B cell (primary cell): ENCODE results near the gene PCDHGB2. TPM values are rescaled to one million over a fixed set of nuclear protein-coding genes. Genes with fewer than 3 reads are reported as not detected.

Experiments
- ATAC-seq: fragments of 200-7000 bp; cut with Tn5 transposase; one replicate; pipeline ENCODE4 v1.10.0; 2021; ENCODE audit warnings: low read depth, mild to moderate bottlenecking, moderate number of reproducible peaks, moderate library complexity
- CTCF ChIA-PET: fragments of 350-600 bp; sonication (Branson Sonifier 250); formaldehyde crosslinking; loops from one replicate; lab custom pipeline; 2021; ENCODE audit warnings: antibody characterized with exemption, inconsistent platforms; lab: Charles Lee
- POLR2A ChIA-PET: fragments of 350-600 bp; sonication (Branson Sonifier 250); formaldehyde crosslinking; loops from one replicate; lab custom pipeline; 2021; ENCODE audit warnings: antibody characterized with exemption; lab: Charles Lee
- DNase-seq: peaks from one replicate; pipeline ENCODE4 v3.0.0; 2013
- H2AFZ ChIP-seq: 2 replicates; pipeline ENCODE4 v1.6.1; 2012; ENCODE audit warnings: mild to moderate bottlenecking, low read depth, low read length; ENCODE audit not compliant: insufficient read depth, poor library complexity, severe bottlenecking
- H3K27ac ChIP-seq, 2 donors: 1 replicate in 1 of 2; 2 replicates in 1 of 2; pipeline ENCODE4 v1.5.1; 2012 to 2013; ENCODE audit warnings: low read length in 2 of 2, mild to moderate bottlenecking in 2 of 2, moderate library complexity in 1 of 2
- H3K27me3 ChIP-seq, 4 experiments: fragments of 200-600 bp in 1 of 4; sonication (generic) in 1 of 4; replicated peaks in 1 of 4; 1 replicate in 2 of 4; 2 replicates in 2 of 4; pipeline versions ENCODE4 v1.6.1 to v1.7.0; 2013 to 2016; ENCODE audit warnings: low read length in 3 of 4, mild to moderate bottlenecking in 2 of 4, mixed read lengths in 1 of 4, moderate library complexity in 1 of 4; ENCODE audit not compliant: insufficient read depth in 4 of 4, control insufficient read depth in 3 of 4; ENCODE audit errors: control extremely low read depth in 1 of 4
- H3K36me3 ChIP-seq, 2 experiments: replicated peaks in 1 of 2; 1 replicate in 1 of 2; 2 replicates in 1 of 2; pipeline versions ENCODE4 v1.6.1 to v1.7.1; 2013; ENCODE audit warnings: low read length in 1 of 2; ENCODE audit not compliant: insufficient read depth in 2 of 2, control insufficient read depth in 1 of 2; ENCODE audit errors: control extremely low read depth in 1 of 2, extremely low read depth in 1 of 2
- H3K4me1 ChIP-seq, 2 donors: fragments of 200-600 bp in 1 of 2; sonication (generic) in 1 of 2; 1 replicate in 1 of 2; 2 replicates in 1 of 2; pipeline versions ENCODE4 v1.5.1 to v1.6.1; 2013 to 2017; ENCODE audit warnings: low read length in 2 of 2; ENCODE audit not compliant: control insufficient read depth in 2 of 2, insufficient read depth in 2 of 2
- H3K4me2 ChIP-seq: replicated peaks from 2 replicates; pipeline ENCODE3; 2012; ENCODE audit warnings: mild to moderate bottlenecking, low read depth, low read length; ENCODE audit not compliant: poor library complexity, severe bottlenecking
- H3K4me3 ChIP-seq, 5 experiments: fragments of 200-600 bp in 1 of 5; sonication (generic) in 1 of 5; 1 replicate in 3 of 5; 2 replicates in 2 of 5; pipeline versions ENCODE4 v1.5.1 to v1.7.0; 2011 to 2016; ENCODE audit warnings: low read length in 4 of 5, mild to moderate bottlenecking in 4 of 5, low read depth in 2 of 5, control low read depth in 1 of 5, moderate library complexity in 1 of 5; ENCODE audit not compliant: insufficient read depth in 1 of 5; ENCODE audit errors: control extremely low read depth in 1 of 5, extremely low read depth in 1 of 5
- H3K79me2 ChIP-seq: fragments of 200-600 bp; sonication (generic); one replicate; pipeline ENCODE4 v1.6.0; 2016; ENCODE audit warnings: low read length; ENCODE audit not compliant: control insufficient read depth, insufficient read depth
- H3K9ac ChIP-seq: fragments of 200-600 bp; sonication (generic); 2 replicates; pipeline ENCODE4 v1.6.1; 2017; ENCODE audit warnings: mild to moderate bottlenecking, low read length, moderate library complexity
- H3K9me3 ChIP-seq, 3 donors: one replicate each; pipeline versions ENCODE4 v1.6.1 to v1.7.1; 2013; ENCODE audit warnings: low read length in 2 of 3; ENCODE audit not compliant: control insufficient read depth in 2 of 3, insufficient read depth in 1 of 3; ENCODE audit errors: control extremely low read depth in 1 of 3
- H4K20me1 ChIP-seq: 2 replicates; pipeline ENCODE4 v1.6.0; 2012; ENCODE audit warnings: mild to moderate bottlenecking, low read length; ENCODE audit not compliant: insufficient read depth, control insufficient read depth, poor library complexity, severe bottlenecking
- H3K27ac Mint-ChIP-seq: one replicate; pipeline ENCODE4 v1.8.0; 2021; ENCODE audit warnings: mixed read lengths
- H3K27me3 Mint-ChIP-seq: one replicate; pipeline ENCODE4 v1.8.0; 2021; ENCODE audit warnings: mixed read lengths
- H3K4me1 Mint-ChIP-seq: one replicate; pipeline ENCODE4 v1.8.0; 2021; ENCODE audit warnings: mixed read lengths
- H3K4me3 Mint-ChIP-seq: one replicate; pipeline ENCODE4 v1.8.0; 2021; ENCODE audit warnings: mixed read lengths
- H3K9me3 Mint-ChIP-seq: one replicate; pipeline ENCODE4 v1.8.0; 2022; ENCODE audit warnings: mixed read lengths; ENCODE audit not compliant: insufficient read depth
- CTCF ChIP-seq: fragments of 200-600 bp; IDR thresholded peaks from one replicate; pipeline ENCODE4 v1.8.0; 2022; ENCODE audit warnings: antibody characterized with exemption, mild to moderate bottlenecking
- EZH2 ChIP-seq: IDR thresholded peaks from 2 replicates; pipeline ENCODE4 v1.6.1; 2012; ENCODE audit warnings: borderline replicate concordance, low read depth, mild to moderate bottlenecking, moderate library complexity, low read length; ENCODE audit not compliant: insufficient read depth, poor library complexity, severe bottlenecking
- WGBS: methylation state at CpG from one replicate; pipeline ENCODE4 v1.1.5; 2013; ENCODE audit warnings: missing lambda C conversion rate; ENCODE audit not compliant: insufficient coverage; 5-methylcytosine and 5-hydroxymethylcytosine counted together
- intact Hi-C: fragments of 100-400 bp; cut with micrococcal nuclease; formaldehyde crosslinking; loops from one replicate; pipeline ENCODE4 v1.10.0; 2022
- polyA plus RNA-seq: library from polyadenylated mRNA; depleted of rRNA; stranded (reverse); fragments of >200 nt; gene quantifications from 2 replicates; pipeline ENCODE4 v1.2.3, GENCODE V29; 2012
- total RNA-seq, 2 donors: library from RNA; stranded (reverse); fragments of 120-200 nt in 1 of 2; gene quantifications; 1 replicate in 1 of 2; 2 replicates in 1 of 2; pipeline versions ENCODE4 v1.2.3 to v1.2.4, GENCODE V29; 2013 to 2022

The PCDHGB2 gene
- total and polyA plus RNA-seq, 2 donors (not counting 1 experiment from before 2014, with no cell fraction given) = 0.66 to 3.9 TPM

- Histone ChIP-seq H4K20me1 (no peaks in the 10 kb centered on the region), H3K4me2 (no peak overlapping the region), H3K27ac (no peak overlapping the region), H3K4me3 (no peak overlapping the region), H3K27me3 (peaks cover 0 to 58% (median 32%) of the 10 kb centered on the region in 4 experiments), H3K79me2 (no peaks in the 10 kb centered on the region), H3K9me3 (peaks cover 4 to 49% (median 30%) of the 10 kb centered on the region in 3 donors), H3K9ac (no peak overlapping the region), H2AFZ (no peak overlapping the region), H3K4me1 (no peaks in the 10 kb centered on the region), H3K36me3 (no peaks in the 10 kb centered on the region)
- intact Hi-C loops = no loop called here
- H3K4me3 Mint-ChIP-seq = no peak overlapping the region
- no peak for DNase-seq
- CTCF ChIA-PET = interaction anchor here (1.6 kb wide), 1 partner anchor 201 kb away, joined by 4 read pairs; no protein-coding TSS in a partner anchor
- POLR2A ChIA-PET = no interaction called here
- ATAC-seq = no peak
- TF ChIP-seq CTCF = no peak
- no peak for TF ChIP-seq EZH2
- peaks cover 2% of the 10 kb centered on the region for H3K4me1 Mint-ChIP-seq
- peaks cover 9% of the 10 kb centered on the region for H3K9me3 Mint-ChIP-seq
- peaks cover 55% of the 10 kb centered on the region for H3K27me3 Mint-ChIP-seq
- 47% methylated on average over 2 of the region's 5 CpGs for WGBS
- H3K27ac Mint-ChIP-seq = no peak overlapping the region
Measured at GRCh38 chr5:141356133-141356532, 3.7 kb upstream of the PCDHGB2 start.

- no peak overlapping the region for H3K27ac ChIP-seq
- WGBS = 54% methylated on average over 19 of the region's 19 CpGs
- peaks cover 55% of the 10 kb centered on the region for H3K27me3 Mint-ChIP-seq
- ChIA-PET POLR2A (no interaction called here), CTCF (no interaction called here)
- H3K36me3 ChIP-seq = no peaks in the 10 kb centered on the region
- no peak overlapping the region for H3K4me2 ChIP-seq
- no peak overlapping the region for H2AFZ ChIP-seq
- no peak overlapping the region for H3K4me3 ChIP-seq
- H3K27me3 ChIP-seq = peaks cover 0 to 57% (median 30%) of the 10 kb centered on the region in 4 experiments
- H3K79me2 ChIP-seq = no peaks in the 10 kb centered on the region
- H3K9ac ChIP-seq = no peak overlapping the region
- H4K20me1 ChIP-seq = no peaks in the 10 kb centered on the region
- intact Hi-C loops = no loop called here
- H3K4me3 Mint-ChIP-seq = no peak overlapping the region
- peaks cover 9% of the 10 kb centered on the region for H3K9me3 Mint-ChIP-seq
- H3K9me3 ChIP-seq = peaks cover 4 to 50% (median 28%) of the 10 kb centered on the region in 3 donors
- H3K4me1 Mint-ChIP-seq = peaks cover 2% of the 10 kb centered on the region
- DNase-seq (no peak), ATAC-seq (no peak)
- TF ChIP-seq CTCF = no peak
- no peak for TF ChIP-seq EZH2
- no peaks in the 10 kb centered on the region for H3K4me1 ChIP-seq
- H3K27ac Mint-ChIP-seq = no peak overlapping the region
Measured at GRCh38 chr5:141356950-141357349, 2.8 kb upstream of the PCDHGB2 start.
